HG03378 (cell line): Measurements from ENCODE around the gene WDR1.

Source experiments
- ATAC-seq: cut with Tn5 transposase; IDR thresholded peaks from one replicate; pipeline ENCODE4 v1.9.1; 2021; ENCODE audit warnings: mild to moderate bottlenecking, moderate library complexity; ENCODE audit not compliant: unreplicated experiment

WDR1 gene, protein sequence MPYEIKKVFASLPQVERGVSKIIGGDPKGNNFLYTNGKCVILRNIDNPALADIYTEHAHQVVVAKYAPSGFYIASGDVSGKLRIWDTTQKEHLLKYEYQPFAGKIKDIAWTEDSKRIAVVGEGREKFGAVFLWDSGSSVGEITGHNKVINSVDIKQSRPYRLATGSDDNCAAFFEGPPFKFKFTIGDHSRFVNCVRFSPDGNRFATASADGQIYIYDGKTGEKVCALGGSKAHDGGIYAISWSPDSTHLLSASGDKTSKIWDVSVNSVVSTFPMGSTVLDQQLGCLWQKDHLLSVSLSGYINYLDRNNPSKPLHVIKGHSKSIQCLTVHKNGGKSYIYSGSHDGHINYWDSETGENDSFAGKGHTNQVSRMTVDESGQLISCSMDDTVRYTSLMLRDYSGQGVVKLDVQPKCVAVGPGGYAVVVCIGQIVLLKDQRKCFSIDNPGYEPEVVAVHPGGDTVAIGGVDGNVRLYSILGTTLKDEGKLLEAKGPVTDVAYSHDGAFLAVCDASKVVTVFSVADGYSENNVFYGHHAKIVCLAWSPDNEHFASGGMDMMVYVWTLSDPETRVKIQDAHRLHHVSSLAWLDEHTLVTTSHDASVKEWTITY

DNA sequence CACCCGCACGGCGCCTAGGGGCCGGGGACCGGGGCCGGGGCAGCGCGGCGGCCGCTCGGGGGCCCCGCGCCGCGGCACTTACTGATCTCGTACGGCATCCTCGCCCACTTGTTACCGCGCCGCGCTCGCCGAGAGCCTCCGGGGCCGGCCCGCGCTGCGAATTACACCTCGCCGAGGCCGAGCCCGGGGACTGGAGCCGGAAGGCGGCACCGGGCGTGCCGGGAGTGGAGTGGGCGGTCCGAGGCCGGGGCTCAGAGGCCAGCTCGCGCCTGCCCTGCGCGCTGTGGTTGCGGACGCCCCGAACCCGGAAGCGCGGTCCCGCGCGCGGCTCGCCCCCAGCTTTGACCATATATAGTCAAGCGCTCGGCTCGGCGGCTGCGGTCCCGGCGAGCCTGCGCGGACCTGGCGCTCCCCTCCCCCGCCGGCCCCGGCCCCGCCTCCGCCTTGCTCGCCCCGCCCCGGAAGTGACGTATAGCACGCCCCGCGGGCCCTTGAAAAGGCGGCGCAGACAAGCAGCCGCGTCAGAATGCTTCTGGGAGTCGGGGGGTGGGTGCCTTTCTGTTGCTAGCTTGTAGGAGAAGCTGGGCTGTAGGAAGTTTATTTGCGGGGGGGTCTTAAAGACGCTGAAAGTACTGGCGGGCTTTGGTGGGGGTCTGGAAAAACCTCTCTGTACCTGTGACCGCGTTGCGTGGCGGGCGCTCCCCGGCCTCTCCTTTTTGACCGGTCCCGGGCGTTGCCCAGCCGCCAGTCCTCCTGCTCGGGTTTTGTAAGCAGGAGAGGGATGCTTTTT lies at the start of gene WDR1:
TSS of gene WDR1 (minus strand) at position 231 of the 790 bp plus-strand sequence. CDS start at position 98, 133 bp downstream.
- ATAC-seq: peak; percentile 78

DNA sequence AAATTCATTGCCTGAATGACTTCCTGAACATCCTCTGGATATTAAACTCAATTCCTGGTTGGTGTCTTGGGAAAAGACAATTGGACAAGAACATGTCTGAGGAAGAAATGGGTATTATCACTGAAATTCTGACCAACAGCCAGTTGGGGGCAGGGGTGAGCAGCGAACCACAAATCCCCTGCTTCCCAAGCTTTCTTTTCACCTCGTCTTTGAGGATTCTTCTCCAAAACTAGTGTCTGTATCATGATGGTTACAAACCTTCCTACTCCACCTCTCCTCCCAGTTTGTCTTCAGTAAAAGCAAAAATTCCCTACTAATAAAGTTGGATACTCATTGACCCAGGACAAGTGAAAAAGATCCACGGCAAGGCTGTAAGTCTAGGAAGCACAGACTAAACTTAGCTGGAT lies 48.3 kb upstream of the WDR1 start:
- no peak for ATAC-seq

DNA sequence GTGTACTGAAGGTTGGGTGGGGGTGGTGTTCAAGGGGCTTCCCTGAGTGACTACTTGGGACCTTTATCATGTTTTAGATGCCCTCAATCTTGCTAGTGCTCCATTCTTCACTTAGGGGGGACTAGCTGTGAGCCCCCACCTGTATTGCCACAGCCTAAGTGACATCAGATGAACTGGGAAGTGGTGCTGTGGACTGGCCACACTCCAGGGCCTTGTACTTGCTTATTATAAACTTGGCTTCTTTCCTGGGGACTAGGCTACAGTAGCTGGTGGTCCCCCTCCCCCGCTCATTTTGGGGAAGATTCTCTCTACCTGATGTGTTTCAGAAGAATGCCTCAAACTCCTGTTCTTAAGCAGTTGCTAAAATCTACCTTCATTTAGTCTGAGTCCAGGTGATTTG lies 46.7 kb upstream of the WDR1 start:
- no peak for ATAC-seq

DNA sequence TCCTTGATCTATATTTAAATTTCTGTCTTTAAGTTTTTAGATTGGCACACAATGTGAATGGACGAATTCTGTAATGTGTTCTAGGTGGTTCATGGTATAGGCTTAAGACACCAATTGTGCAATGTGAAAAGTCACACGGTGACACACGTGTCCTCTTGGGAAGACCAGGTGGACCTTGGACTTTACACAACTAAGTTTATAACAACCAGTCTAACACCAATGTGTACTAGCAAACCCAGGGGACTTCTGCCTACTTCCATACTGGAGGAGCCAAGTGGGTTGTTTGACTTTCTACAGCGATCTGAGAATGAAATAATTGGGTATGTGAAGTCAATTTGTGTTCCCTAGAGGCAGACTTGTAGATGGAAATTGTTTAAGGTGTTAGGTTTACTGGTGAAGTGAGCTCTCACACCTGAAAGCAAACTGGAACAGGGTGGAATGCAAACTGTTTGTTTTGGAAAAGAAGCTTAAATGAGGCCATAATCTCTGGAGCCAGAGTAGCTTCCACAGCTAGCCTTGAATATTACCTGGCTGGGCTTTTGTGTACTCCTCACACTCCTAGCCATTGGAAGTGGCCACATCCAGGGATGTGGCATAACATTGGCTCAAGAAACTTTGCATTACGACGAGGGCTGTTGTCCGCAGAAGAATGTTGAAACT lies 45.9 kb upstream of the WDR1 start:
- ATAC-seq: no peak

DNA sequence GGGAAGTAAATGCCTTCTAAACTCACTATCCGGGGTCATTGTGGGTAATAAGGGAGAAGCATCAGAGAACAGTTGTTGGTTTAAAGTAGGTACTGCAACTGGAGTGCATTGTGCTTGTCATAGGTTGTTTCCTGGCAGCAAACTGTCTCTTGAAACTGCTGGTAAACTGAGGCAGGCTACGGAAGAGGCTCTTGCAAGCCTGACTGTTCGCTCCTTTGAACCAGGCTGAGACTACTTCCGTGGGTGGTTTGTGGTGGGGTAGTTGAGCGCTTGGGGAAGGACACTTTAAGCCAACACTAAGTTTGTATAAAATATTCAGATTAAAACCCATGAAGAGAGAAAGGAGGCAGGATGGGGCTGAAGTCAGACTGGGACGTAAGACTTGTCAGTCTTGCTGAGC lies 45.2 kb upstream of the WDR1 start:
- ATAC-seq: no peak

DNA sequence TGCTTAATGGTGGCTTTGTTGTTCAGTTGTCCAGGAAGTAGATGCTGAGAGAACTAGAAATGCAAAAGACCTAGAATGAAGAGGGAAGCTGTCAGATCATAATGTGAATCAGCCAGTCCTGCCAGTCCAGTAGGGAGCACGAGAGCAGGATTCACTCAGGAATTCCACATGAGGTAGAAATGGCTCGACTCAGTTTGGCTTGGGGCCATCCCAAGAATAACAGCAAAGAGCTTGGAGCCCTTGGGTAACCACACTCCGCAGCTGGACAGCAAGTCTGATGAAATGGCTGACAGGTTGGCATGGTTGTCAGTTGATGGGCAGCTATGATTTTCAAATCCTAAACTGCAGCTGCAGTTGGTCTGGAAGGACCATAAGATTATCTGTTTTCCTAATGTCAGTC lies 44.5 kb upstream of the WDR1 start:
- no peak for ATAC-seq

DNA sequence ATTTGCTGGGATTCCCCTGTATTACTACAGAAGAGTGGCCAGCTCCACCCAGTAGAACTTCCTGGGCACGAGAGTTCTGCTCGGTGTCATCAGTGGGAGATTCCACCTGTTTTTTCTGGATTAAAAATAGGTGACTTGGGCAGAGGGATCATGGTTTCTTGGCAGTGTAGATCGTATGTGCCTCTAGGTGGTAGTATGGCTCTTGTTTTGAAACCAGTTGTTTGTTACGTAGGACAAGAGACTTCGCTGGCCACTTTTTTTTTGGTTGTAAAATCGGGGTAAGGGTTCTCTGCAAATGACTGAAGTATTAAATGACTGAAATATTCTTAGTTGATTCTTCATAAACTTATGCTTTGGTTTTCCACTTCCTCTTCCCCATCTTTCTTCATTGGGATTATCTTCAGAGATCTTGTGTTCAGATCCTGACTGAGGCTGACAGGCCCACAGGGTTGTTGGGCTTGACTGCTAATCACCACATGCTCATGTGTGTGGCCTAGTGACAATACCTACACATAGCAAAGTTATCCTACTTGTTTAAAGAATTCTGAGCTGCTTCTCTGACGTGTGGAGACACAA lies 43.8 kb upstream of the WDR1 start:
- no peak for ATAC-seq

DNA sequence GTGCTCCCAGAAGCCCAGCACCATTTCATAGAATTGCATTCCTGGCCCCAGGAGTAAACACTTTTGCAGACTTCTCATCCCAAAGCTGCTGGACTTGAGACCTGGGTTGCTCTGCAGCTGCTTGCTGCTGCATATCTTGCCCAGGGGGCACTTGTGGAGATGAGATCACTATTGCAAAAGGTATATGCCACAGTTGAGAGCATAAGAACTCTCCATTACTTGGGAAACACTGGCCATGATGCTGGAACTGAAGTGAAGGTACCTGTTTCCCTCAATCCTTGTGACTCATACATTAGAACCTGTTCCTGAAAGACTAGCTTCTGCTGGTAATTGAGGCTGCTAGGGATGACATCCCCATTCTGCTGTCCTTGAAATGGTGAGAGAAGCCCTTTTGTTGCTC lies 43.1 kb upstream of the WDR1 start:
- no peak for ATAC-seq

DNA sequence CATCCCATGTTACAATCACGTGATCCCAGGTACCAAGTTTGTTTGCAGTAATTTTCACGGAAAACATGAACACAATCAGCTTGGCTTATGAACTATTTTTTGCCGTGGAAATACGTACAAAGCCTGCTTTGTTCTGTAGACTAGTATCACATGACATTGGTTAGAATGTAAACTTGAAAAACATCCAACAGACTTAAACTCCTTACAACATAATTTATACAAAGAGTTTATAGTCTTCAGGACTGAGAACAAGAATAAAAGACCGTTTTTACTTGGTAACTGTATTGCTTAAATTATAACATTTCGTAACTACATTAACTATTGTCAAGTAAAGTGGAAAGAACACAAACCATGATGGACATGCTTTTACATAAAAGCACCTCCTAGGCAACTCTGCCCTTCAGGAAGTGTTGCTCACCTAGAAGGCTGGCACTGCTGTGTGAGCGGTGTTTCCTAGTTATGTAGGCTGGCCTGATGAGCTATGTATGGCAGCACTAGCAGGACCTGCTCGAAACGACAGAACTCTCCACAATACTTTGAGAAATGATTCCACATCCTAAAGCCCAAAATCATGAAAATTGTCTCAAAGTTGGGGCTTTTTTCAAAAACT lies 41.8 kb upstream of the WDR1 start:
- no peak for ATAC-seq

DNA sequence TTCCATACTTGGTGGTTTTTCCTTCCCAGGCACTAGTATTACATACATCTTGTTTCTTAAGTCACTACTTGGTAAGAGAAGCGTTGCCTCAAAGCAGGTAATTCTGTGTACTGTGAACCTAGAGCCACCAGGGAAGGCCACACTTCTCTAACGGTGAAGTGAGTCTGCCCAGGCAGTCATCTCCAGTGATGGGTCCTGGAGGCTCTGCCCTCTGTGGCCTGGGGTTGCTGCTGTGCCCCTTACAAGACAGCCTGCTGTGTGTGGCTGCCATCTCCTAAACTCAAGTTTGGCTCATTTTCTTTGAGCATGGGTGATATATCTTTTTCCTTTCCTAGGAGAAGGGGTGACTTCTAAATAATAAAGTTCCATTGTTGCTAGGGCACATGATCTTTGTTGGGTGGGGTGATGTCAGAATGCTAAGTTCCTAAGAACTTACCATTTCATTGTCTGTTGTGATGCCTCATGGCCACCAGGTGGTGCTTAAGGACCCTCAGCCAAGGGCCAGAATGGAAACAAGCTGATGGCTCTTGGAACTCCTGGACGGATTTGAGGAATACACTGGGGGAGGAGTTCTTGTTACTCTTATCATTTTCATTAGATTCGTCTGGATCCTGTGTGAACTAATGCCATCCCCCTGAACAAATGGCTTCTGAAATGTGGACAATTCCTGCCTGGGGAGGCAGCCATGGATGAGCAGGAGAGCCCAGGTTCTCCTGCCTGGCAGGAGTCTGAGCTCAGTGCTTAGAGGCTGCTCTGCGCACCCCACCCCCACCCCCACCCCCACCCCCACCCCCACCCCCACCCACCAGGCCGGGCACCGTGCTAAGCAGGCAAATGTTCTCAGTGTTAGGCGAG lies 41.1 kb upstream of the WDR1 start:
- peak; percentile 67 for ATAC-seq

DNA sequence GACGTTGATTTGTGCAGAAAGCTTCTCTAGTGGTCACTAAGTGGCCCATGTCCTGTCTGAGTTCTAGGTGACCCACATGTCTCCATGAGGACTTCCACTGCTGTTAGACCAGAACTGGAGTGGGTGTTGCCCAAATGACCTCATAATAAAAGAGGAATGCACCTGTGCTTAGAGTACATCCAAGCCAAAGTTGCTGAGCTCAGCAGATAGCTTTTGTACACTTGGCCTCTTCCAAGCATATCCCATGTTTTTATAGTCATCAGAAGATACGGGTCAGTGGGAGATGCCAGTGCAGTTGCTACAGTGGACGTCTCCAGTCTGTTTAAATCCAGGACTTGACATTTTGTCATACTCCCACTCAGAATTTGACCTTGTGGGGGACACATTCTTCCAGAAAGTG lies 37.6 kb upstream of the WDR1 start:
- ATAC-seq: no peak

DNA sequence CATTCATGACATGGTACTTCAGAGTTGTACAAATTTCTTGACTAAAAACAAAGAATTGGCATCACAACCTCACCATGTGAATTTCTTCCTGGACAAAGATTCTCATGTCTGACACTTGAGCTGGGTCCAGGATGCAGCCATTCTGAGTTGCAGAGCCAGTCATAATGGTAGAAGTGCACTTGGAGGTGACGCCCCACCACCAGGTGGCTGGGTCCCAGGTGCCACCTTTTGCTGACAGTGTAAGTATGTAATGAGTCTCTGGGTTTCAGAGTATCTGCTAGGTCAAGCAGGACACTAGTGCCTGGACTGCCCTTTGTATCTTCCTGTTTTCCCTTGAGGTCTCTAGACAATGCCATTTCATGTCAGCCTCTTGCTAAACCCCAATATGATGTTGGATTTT lies 36.6 kb upstream of the WDR1 start:
- ATAC-seq: no peak

DNA sequence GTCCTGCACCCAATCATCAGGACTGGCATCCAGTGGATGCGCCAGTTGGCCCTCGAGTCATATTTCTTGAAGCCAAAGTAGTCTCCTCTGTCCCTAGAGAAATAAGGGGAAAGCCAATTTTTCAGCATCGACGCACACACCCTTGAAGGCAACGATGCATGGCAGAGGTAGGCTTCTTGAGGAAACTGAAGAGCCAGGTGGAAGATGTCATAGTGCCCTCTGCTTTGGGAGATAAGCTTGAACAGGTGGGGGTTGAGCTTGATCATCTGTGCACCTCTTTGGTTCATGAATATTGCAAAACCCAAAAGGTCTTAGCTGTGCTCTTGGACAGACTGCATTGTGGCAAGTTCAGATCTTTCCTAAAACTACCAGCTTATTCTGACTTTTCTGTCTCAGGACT lies 34.6 kb upstream of the WDR1 start:
- peak; percentile 76 for ATAC-seq

DNA sequence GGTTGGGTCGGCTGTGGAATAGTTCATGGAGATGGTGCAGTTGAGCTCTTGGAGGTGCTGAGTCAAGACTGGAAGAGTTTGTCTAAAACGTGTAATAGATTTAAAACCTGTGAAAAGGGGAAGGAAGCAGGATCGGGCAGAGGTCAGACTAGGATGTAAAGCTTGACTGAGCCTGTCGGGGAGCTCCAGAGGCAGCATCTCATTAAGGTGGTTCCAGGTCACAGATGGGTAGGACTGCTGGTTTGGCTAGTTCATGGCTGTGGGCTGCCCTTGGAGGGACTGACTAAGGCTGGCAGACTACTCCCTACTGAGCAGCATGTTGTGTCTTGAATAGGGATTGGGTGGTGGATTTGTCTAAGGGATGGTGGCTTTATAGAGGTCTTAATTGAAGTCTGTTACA lies 28.4 kb upstream of the WDR1 start:
- ATAC-seq: no peak

DNA sequence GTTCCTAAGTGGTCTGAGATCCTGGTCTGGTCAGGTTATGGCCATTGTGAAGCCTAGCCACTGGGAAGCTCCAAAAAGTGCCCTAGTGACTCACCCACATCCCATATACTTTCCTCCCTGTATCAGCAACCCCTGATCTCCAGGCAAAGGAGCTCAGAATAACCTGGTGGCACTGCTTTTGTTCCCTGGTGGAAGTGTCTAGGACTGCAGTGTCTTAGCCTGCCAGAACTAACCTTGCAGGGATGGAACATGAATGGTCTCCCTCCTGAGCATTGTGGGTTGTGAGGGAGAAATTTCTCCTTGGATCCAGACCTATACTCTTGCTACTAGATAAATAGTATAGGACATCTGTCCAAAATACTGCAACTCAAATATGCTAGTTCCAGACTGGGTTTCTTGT lies 27.9 kb upstream of the WDR1 start:
- ATAC-seq: no peak

DNA sequence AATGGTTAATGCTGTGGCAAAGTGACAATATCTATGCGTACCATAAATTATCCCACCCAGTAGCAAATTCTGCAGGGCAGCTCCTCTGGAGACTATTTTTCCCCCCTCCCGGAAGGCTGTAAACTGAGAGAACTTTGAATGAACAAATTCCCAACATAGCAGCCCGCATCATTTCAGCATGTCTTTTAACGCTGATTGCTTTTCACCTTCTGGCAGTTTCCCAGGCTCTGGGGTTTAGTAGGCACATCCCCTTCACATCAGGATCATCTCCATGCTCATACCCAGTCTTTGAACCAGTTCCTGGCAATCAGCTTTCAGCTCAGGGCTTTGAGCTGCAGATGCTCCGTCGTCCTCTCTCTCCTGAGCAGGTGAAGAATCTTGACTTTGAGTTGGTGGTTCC lies 26.6 kb upstream of the WDR1 start:
- no peak for ATAC-seq

DNA sequence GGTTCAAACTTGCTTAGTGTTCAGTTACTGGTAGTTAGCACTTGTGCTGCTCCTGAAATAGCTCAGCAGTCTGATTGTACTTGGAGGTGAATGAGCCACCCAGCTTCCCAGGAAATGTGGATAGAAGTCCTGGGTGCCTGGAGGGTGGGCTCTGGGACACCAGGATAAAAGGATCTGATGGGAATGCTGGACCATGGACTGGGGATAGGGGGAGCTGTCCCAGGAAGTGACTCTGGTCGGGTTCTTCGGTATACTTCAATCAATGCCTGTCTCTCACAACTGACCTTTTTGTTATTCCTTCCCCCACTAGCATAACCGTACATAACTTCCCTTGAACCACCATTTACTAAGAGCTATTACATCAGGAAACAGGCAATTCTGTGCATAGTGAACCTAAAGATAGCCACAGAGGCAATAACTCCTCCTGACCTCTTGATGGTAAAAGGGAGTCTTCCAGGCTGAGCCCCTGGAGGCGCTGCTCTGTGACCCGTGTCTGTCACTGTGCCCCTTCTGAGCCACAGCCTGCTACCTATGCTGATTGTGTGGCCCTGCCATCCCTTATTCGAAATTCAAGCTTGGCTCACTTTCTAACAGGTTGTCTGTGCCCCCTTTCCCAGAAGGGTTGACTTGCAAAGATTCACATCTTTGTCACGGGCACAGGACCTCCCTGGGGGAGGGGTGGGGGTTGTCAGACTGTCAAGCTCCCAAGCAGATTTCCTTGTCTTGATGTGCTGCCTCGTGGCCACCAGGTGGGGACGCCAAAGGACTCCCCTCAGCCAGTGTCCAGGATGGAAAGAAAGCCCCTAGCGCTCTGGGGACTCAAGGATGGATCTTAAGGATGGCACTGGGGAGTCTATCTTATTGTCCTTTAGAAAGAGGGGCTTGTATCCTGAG lies 24.5 kb upstream of the WDR1 start:
- no peak for ATAC-seq

DNA sequence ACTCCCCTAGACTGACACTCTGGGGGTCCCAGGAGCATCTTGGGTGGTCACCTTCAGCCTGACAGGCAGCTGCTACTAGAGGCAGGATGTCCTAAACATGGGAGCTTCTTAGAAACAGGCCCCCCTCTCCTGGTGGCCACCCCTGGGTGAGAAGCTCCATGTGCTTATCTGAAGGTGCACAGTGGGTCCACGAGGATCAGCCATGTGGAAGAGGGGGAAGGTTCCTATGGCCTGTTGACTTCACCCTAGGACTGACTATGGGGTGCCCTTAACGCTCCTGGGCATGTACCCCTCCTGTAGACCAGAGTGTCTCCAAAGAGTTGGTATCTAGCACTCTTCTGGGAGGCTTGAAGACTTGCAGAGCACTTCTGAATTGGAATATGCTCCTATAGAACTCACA lies 22.9 kb upstream of the WDR1 start:
- no peak for ATAC-seq

DNA sequence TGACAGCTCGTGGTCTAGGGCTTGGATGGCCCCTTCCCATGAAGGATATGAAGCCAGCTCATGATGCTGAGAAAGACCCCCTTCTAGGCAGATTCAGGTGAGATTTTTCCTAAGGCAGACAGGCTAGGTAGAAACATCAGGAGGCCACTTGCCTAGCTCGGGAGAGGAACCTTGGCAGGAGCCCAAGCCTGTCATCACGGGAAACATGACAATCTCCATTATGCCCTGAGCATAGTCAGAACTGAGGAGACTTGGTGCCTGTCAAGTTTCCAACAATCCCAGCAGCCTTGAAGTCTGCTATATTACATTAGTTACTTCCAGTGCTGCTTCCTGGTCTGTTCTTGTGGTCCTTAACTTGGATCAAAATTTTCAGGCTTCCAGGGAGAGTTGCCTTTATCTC lies 18.7 kb upstream of the WDR1 start:
- ATAC-seq: no peak
